Fibroblast of skin of back (primary cell): ENCODE measurements around the gene ARID1B.

ENCODE experiments used
- DNase-seq: peaks from one replicate; pipeline ENCODE4 v3.0.0-alpha.2; 2013

Gene ARID1B

GRCh38 chr6:157080986-157081391, 303.8 kb downstream of the ARID1B start:
- DNase-seq: no peak

- DNase-seq: no peak
Measured at GRCh38 chr6:157083343-157083742, 306.2 kb downstream of the ARID1B start.

GRCh38 chr6:157086632-157087031, 309.5 kb downstream of the ARID1B start:
- DNase-seq: no peak

GRCh38 chr6:157087974-157088373, 310.8 kb downstream of the ARID1B start:
- no peak for DNase-seq

GRCh38 chr6:157088841-157089240, 311.7 kb downstream of the ARID1B start:
- peak; percentile 43 for DNase-seq

- DNase-seq: peak; percentile 77
Measured at GRCh38 chr6:157089258-157089657, 312.1 kb downstream of the ARID1B start.

GRCh38 chr6:157089851-157090250, 312.7 kb downstream of the ARID1B start:
- DNase-seq: no peak

GRCh38 chr6:157090736-157091135, 313.6 kb downstream of the ARID1B start:
- no peak for DNase-seq

GRCh38 chr6:157091243-157091642, 314.1 kb downstream of the ARID1B start:
- no peak for DNase-seq

GRCh38 chr6:157091856-157092460, 314.8 kb downstream of the ARID1B start:
- no peak for DNase-seq

- DNase-seq: peak; percentile 58
Measured at GRCh38 chr6:157092736-157093135, 315.6 kb downstream of the ARID1B start.

- no peak for DNase-seq
Measured at GRCh38 chr6:157093536-157093935, 316.4 kb downstream of the ARID1B start.

- no peak for DNase-seq
Measured at GRCh38 chr6:157094038-157094437, 316.9 kb downstream of the ARID1B start.

GRCh38 chr6:157095084-157095483, 317.9 kb downstream of the ARID1B start:
- no peak for DNase-seq

GRCh38 chr6:157095569-157095968, 318.4 kb downstream of the ARID1B start:
- DNase-seq: no peak

GRCh38 chr6:157096105-157096504, 318.9 kb downstream of the ARID1B start:
- DNase-seq: no peak

GRCh38 chr6:157096522-157096921, 319.3 kb downstream of the ARID1B start:
- no peak for DNase-seq

- no peak for DNase-seq
Measured at GRCh38 chr6:157097255-157097955, 320.2 kb downstream of the ARID1B start.

- DNase-seq: no peak
Measured at GRCh38 chr6:157098999-157099398, 321.8 kb downstream of the ARID1B start.

- DNase-seq: no peak
Measured at GRCh38 chr6:157099912-157100593, 322.9 kb downstream of the ARID1B start.

- no peak for DNase-seq
Measured at GRCh38 chr6:157101166-157101565, 324.0 kb downstream of the ARID1B start.

- DNase-seq: no peak
Measured at GRCh38 chr6:157104803-157105202, 327.6 kb downstream of the ARID1B start.

GRCh38 chr6:157106487-157106886, 329.3 kb downstream of the ARID1B start:
- DNase-seq: peak; percentile 71

GRCh38 chr6:157107571-157107914, 330.4 kb downstream of the ARID1B start:
- no peak for DNase-seq
